ENCODE measurements around the gene ANXA3.

DNA sequence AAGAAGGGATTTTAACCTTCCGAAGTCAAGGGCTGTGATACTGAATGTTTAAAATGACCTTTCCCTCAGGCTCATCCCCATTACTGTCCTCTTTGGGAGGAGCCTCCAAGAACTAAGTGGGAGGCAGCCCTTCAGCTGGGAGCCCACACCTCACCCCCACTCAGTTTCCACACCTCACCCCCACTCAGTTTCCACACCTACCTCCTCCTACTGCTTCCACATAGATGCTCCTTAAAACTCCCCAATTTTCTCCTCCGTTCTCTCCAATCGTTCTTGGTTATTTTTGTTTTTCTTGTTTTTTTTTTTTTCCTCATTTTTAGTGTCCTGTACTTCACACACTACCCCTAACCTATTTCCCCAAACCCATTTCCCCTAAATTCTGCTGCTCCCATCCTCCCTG, 31.6 kb upstream of the ANXA3 start:
- TF ChIP-seq, protein P1, sequence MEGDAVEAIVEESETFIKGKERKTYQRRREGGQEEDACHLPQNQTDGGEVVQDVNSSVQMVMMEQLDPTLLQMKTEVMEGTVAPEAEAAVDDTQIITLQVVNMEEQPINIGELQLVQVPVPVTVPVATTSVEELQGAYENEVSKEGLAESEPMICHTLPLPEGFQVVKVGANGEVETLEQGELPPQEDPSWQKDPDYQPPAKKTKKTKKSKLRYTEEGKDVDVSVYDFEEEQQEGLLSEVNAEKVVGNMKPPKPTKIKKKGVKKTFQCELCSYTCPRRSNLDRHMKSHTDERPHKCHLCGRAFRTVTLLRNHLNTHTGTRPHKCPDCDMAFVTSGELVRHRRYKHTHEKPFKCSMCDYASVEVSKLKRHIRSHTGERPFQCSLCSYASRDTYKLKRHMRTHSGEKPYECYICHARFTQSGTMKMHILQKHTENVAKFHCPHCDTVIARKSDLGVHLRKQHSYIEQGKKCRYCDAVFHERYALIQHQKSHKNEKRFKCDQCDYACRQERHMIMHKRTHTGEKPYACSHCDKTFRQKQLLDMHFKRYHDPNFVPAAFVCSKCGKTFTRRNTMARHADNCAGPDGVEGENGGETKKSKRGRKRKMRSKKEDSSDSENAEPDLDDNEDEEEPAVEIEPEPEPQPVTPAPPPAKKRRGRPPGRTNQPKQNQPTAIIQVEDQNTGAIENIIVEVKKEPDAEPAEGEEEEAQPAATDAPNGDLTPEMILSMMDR (IDR thresholded peaks at IDR 0.05), result no peak
- TF ChIP-seq POLR2A (IDR thresholded peaks at IDR 0.05), result no peak
